HK-2 (cell line): ENCODE data around the gene CRYM.
A peak's percentile ranks its signal among the peaks of the same experiment; 100 is the strongest.
"Not testable (repeated sequence)": the region's sequence is repeated elsewhere in the genome, so short reads cannot be mapped to it uniquely, and the experiment has no call there.

Source experiments
- DNase-seq: peaks from one replicate; pipeline ENCODE4 v3.0.0-alpha.2; 2018; ENCODE audit not compliant: unreplicated experiment

The CRYM gene

DNA sequence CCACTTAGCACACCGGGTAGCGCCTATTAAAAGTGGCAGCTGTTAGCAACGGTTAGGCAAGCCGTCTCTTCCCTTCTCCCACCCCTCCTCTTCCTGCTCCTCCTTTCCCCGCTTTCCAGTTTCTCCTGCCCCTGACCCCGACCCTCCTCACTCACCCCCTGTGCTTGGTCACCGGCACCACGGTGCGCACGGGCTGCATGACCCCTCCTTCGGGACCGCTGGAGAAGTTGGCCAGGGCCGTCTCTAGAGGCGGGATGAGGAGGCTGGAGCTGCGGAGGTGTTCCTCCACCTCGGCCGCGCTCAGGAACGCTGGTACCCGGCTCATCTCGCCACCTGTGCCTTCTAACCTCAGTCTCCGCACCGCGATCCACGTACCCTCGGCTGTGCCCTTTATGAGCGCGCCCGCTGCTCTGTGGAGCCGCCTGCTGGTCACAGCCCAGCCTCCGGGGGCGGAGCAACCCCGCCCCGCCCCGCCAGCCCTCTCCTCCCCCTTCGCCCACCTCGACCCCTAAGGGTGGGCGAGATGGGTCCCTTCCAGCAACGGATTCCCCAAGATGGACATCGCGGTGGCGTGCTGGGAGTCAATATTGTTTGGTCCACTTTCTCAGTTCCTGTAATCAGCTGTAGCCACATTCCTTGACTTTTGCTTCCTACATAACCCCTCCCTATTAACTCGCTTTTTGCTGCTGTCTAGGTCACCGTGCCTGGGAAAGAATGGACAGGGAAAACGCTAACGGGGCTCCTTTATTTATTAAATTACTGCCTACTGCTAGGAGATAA is at the start of gene CRYM:
CRYM (minus strand) TSS at position 364 of the 780 bp plus-strand sequence; CDS start at position 325, 39 bp downstream.
- peak; percentile 38 for DNase-seq

DNA sequence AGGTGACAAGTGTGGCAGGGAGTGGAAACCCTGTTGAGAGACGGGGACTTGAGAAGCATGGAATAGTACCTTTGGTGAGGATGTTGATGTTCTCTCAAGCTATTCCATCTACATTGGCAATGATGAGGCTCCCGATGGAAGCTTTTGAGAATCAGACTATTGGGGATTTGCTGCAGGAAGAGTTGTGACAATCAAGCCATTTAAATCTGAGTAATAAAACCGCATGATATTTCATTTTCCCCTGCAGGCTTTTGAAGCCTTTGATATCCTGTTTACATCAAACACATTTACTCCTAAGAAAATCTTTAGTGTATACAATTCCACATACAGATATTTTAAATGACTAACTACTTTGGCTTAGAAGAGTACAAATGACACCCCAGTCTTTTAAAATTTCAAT is 49.0 kb upstream of the CRYM start:
- DNase-seq = no peak

DNA sequence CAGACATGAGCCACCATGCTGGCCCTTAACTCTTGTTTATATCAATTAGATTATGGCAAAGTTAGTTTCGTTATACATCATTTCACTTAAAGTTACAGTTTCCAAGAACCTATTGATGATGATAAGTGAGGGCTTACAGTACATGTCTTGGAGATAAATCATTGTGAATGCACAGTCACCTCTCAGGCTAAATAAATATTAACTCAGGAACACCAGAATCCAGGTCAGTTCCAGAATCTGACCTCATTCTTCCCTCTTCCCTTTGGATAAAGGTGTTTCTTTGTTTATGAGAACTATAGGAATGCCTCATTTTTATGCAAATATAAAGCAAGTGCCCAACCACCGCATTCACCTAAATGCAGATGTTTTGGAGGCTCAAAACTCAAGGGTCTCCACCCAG is 48.4 kb upstream of the CRYM start:
- no peak for DNase-seq

DNA sequence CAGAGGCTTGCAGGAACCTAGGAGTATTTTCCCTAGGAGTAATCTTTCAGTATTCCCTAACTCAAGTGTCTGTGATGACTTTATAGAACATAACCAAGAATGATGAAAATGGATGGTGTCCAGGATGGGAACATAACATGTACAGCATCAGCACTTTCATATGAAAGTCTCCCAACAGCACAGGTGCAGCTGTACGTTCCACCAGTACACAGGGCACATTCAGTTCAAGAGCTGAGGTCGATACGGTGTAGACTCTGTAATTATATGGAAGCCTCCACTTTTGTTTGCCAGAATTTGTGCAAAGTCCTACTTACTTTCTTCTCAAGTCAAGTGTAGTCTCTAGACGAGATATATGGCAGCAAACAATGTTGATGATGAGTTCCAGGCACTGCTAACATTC is 46.2 kb upstream of the CRYM start:
- no peak for DNase-seq

DNA sequence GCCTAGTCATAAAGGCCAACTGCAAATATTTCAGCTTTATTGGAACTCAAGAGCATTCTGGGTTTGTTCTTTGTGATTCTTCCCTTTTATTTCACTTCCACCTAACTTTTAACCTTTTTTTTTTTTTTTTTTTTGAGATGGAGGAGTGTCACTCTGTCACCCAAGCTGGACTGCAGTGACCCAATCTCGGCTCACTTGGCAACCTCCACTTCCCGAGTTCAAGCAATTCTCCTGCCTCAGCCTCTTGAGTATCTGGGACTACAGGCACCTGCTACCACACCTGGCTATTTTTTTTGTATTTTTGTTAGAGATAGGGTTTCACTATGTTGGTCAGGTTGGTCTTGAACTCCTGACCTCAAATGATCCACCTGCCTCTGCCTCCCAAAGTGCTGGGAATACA is 44.2 kb upstream of the CRYM start:
- not testable (repeated sequence) for DNase-seq

DNA sequence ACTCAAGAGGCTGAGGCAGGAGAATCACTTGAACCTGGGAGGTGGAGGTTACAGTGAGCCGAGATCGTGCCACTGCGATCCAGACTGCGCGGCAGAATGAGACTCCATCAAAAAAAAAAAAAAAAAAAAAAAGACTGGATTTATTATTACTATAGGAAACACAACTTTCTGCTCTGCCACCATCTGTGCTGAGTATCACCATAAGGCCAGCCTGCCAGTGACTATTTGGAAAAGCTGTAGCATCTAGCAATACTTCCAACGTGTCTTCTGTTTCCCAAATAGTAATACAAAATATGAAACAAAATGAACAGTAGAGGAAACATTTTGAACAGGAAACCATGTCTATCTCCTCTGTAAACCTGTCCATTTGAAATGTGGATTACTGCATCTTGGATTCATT is 43.6 kb upstream of the CRYM start:
- no peak for DNase-seq

DNA sequence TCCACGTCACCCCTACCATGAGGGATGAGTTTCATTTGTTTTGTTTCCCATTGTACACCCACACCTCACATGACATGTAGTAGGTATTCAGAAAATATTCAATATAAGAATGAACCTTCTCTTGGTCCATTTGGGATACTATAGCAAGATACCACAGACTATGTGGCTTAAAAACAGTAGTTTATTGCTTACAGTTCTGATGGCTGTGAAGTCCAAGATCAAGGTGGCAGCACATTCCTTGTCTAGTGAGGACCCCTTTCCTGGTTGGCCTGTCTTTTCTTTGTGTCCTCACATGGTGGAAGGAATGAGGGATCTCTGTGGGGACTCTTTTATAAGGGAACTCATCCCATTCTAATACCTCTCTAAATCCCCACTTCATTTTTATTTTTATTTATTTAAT is 36.2 kb upstream of the CRYM start:
- no peak for DNase-seq

DNA sequence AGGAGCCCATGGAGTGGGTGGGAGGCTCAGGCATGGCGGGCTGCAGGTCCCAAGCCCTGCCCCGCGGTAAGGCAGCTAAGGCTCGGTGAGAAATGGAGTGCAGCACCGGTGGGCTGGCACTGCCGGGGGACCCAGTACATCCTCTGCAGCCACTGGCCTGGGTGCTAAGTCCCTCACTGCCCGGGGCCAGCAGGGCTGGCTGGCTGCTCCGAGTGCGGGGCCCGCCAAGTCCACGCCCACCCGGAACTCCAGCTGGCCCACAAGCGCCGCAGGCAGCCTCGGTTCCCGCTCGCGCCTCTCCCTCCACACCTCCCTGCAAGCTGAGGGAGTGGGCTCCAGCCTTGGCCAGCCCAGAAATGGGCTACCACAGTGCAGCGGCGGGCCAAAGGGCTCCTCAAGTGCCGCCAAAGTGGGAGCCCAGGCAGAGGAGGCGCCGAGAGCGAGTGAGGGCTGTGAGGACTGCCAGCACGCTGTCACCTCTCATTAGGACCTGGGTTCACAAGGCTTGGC is 34.8 kb upstream of the CRYM start:
- DNase-seq = not testable (repeated sequence)

DNA sequence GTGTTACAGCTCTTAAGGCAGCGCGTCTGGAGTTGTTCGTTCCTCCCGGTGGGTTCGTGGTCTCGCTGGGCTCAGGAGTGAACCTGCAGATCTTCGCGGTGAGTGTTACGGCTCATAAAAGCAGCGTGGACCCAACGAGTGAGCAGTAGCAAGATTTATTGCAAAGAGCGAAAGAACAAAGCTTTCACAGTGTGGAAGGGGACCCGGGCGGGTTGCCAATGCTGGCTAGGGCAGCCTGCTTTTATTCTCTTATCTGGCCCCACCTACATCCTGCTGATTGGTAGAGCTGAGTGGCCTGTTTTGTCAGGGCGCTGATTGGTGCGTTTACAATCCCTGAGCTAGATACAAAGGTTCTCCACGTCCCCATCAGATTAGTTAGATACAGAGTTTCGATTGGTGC is 34.0 kb upstream of the CRYM start:
- not testable (repeated sequence) for DNase-seq

DNA sequence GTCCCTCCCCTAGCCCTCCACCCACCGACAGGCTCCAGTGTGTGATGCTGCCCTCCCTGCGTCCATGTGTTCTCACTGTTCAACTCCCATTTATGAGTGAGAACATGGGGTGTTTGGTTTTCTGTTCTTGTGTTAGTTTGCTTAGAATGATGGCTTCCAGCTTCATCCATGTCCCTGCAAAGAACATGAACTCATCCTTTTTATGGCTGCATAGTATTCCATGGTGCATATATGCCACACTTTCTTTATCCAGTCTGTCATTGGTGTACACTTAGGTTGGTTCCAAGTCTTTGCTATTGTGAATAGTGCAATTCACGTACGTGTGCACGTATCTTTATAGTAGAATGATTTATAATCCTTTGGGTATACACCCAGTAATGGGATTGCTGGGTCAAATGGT is 28.6 kb upstream of the CRYM start:
- not testable (repeated sequence) for DNase-seq

DNA sequence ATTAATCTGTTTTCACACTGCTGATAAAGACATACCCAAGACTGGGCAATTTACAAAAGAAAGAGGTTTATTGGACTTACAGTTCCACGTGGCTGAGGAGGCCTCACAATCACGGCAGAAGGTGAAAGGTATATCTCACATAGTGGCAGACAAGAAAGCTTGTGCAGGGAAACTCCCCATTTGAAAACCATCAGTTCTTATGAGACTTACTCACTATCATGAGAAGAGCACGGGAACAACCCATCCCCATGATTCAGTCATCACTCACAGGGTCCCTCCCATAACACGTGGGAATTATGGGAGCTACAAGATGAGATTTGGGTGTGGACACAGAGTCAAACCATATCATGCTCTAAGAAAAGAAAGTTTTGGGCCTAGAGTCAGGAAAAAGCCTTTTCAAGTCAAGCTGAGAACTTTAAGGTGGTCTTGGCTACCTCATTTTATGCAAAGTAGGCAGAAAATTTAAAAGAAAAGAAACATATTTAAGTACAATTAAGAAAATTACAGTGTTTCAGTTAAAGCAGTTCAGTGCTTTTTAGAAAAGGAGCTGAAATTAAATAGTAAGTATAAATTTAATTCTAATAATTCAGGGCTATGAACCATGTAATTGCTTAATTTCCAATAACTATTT is 24.9 kb upstream of the CRYM start:
- DNase-seq = peak; percentile 39

DNA sequence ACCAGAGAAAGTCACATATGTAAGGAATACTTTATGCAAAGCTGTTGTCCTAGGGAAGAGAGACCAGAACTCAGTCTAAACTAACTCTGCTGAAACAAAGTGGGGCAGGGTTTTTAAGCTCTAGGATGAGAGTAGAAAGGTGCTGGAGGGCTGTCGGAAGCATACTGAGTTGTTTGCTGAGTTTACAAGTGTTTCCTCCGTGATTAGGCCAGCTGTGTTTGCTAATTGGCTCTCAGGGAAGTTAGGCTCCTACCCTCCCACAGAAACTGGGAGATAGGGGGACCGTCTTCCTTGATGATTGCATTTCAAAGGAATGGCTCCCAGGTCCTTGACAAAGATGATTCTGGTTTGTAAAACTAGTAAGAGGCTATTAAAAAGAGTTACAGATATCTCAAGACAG is 24.4 kb upstream of the CRYM start:
- DNase-seq = no peak

DNA sequence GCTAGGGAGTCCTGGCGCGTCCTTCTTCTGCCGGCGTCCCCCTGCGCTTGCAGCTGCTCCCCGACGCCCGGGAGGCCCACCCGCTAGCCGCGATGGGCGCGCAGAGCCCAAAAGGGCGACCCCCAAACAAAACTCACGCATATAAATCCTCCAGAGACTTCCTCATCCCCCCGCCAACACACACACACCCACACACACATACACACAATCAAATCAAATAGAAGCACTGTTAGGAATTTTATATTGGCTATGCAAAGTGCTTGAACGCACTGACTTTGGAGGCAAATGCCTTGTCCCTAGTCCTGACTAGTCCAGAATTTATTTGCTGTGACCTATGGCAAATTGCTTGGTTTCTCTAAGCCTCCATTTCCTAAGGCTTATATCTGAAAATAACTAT is 23.8 kb upstream of the CRYM start:
- no peak for DNase-seq

DNA sequence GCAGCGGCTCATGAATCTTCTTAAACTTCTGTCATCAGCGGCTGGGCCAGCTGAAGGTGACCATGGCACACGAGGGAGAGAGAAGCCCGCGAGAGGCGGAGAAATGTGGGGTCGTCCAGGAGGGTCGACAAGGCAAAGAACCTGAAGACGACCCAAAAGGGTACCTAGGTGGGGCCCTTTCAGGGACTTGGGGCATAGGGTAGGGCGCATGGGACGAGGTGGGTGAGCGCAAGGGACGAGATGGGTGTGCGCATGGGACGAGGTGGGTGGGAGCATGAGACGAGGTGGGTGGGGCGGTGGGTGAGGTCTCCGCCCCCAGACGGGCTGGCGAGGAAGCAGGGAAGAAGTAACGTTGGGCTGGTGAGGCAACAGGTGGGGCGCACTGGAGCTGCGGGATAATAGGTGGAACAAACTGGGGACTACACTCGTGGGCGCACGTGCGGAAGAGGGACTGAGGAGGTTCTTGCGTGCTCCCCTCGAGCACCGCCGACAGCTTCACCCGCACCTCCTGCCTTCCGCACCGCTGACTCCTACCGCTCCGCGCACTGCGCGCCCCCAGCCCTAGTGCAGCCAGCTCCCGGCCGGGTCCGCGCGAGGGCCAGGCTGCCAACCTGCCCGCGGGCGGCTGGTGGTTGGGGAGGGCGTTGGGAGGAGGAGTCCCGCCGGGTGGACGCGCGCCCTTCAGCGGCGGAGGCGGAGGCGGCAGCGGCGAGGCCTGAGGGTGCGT is 23.2 kb upstream of the CRYM start:
- peak; percentile 81 for DNase-seq

DNA sequence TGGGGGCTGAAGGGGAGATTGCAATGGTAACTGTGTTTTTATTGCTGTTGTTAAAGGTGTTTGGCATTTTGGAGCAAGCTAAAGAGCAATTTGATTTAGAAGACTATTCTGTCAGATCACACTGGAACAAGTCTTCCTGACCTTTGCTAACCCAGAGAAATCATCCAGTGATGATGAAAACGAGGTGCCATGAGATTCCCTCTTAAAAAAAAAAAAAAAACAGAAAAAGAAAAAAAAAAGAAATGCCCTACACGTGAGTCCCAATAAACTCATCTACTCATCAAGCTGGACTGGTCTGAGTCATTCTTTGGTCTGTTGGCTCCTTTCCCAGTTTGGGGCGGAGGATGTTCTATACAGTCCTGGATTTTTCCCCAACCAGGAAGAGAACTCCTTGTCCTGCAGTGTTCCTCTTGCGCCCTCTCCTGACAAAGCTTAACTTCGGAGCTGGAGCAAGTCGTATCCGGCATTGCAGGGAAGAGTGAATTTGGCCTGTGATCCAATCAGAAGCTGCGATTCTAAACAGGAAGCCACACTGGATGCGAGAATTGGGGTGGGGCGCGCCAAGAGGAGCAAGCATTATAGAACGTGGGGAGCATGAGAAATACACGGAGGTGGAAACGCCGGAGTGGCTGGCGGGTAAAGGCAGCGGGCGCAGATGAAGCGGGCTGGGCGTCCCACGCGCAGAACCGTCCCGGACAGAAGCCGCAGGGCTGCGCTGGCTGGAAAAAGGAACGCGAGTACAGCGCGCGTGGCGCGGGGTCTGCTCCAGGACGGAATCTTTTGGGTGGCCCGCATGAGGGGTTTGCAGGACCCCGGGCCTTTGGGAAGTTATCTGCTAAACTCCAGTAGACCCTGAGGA is 22.4 kb upstream of the CRYM start:
- DNase-seq = peak; percentile 89

DNA sequence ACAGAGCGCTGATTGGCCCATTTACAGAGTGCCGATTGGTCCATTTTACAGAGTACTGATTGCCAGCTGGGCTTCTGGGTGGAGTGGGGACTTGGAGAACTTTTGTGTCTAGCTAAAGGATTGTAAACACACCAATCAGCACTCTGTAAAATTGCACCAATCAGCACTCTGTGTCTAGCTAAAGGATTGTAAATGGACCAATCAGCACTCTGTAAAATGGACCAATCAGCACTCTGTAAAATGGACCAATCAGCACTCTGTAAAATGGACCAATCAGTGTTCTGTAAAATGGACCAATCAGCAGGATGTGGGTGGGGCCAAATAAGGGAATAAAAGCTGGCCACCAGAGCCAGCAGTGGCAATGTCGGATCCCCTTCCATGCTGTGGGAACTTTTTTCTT is 11.7 kb upstream of the CRYM start:
- not testable (repeated sequence) for DNase-seq

DNA sequence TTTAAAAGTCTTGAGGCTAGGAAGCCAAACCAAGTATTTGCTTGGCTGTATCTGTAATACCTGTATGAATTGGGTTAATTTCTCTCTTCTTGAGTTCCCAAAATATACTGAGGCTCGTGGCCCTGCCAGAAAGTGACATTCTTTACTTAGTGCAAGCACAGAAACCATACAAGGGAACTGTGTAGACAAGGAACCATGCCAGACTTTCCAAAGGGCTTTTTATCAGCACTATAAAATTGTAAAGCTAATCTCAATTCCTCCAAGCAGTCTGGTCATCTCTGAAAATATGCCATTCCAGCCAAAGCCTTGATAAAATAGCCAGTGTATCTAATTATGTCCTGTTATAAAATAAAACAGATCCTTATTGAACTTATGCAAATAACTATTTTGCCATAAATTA is 7.2 kb upstream of the CRYM start:
- no peak for DNase-seq

DNA sequence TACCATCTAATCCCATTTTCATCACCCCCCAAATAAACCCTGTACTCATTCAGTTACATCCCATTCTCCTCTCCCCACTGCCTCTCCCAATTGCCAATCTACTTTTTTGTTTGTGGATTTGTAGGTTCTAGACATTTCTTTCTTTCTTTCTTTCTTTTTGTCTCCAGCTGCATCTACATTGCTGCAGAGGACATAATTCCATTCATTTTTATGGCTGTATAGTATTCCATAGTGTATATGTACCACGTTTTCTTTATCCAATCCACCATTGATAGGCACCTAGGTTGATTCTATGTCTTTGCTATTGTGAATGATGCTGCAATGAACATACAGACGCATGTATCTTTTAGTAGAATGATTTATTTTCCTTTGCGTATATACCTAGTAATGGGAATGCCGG is 6.3 kb upstream of the CRYM start:
- no peak for DNase-seq

DNA sequence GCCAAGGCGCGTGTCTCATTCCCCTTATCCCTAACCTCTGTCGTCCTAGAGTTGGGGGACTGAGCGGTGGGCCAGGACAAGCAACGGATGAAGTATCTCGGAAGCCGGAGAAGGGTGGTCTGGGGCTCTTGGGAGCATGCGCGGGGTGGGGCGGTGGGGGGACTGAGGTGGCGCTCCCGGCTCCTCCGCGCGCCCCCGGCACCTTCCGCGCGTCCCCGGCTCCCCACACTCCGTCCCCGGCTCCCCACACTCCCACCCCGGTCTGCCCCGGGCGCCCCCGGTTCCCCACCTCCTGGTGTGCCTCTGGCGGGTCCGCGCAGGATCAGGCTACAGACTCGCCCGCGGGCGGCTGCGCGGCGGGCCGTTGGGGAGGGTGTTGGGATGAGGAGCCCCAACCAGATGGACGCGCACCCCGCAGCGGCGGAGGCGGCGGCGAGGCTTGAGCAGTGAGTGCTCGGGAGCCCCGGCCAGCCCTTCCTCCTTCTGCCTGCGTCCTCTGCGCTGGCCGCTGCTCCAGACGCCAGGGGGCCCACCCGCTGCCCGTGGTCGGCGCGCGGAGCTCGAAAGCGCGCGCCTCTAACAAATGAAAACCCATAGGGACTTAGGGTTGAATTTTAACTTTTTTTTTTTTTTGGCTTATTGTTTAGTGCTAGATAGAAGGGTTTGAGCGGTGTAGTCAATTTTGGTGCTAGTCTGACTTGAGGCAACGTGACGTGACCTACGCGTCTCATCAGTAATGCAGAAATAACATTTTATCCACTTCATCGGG is 5.6 kb upstream of the CRYM start:
- DNase-seq = no peak

DNA sequence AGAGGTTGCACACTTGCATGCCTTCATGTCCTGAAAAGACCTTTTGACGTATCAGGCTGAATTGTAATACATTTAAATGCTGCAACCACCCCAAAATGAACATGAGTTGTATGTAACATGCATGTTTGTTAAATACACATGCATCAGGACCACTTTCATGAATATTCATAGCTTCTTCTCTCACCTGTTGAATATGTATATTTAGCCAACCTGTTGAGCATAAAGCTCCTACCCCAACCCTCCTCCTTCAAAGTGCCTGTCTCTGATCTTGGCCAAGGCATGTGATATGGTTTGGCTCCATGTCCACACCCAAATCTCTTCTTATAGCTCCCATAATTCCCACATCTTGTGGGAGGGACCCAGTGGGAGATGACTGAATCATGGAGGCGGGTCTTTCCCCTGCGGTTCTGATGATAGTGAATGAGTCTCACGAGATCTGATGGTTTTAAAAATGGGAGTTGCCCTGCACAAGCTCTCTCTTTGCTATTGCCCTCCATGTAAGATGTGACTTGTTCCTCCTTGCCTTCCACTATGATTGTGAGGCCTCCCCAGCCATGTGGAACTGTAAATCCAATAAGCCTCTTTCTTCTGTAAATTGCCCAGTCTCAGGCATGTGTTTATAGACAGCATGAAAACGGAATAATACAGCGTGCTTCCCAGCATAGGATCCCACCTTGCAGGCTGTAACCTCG is 3.8 kb upstream of the CRYM start:
- no peak for DNase-seq
